ENCODE measurements around the gene IL4.
"Not testable (repeated sequence)": the region's sequence is repeated elsewhere in the genome, so short reads cannot be mapped to it uniquely, and the experiment has no call there.

GRCh38 chr5:132633587-132633986 is 40.2 kb upstream of the IL4 start:
- not testable (repeated sequence) for TF ChIP-seq CTCF, POLR2A (IDR thresholded peaks at IDR 0.05)

Data from adrenal gland (tissue), 5 donors.